ENCODE results near the gene NHS. TPM values are rescaled to one million over a fixed set of nuclear protein-coding genes. Genes with fewer than 3 reads are reported as not detected.

NHS gene
- total and polyA plus RNA-seq, 2 of the 13 experiments (the other 11 are each of a cell fraction or from before 2014, with no cell fraction given), result 0.02 TPM; not detected in 1

DNA sequence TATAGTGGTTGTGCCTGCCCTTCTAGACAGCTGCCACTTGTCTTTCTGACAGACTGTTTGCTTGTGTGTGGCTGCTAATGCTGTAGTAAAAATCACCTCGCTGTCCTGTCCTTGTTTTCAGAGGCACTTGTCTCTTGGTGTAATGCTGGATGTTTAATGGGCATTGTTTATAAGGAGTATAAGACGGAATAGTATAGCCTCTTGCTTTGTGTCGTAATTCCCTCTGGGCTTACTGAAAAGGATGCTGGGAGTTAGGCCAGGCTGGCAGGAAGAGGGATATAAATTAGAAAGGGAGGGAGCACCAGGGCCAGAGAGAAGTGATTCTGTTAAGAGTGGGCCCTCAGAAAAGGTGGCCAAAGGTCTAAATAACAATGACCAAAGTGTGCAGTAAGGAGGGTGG lies 29.0 kb downstream of the NHS start:
- POLR2A ChIA-PET, result no interaction called here
- no peak for FAIRE-seq

DNA sequence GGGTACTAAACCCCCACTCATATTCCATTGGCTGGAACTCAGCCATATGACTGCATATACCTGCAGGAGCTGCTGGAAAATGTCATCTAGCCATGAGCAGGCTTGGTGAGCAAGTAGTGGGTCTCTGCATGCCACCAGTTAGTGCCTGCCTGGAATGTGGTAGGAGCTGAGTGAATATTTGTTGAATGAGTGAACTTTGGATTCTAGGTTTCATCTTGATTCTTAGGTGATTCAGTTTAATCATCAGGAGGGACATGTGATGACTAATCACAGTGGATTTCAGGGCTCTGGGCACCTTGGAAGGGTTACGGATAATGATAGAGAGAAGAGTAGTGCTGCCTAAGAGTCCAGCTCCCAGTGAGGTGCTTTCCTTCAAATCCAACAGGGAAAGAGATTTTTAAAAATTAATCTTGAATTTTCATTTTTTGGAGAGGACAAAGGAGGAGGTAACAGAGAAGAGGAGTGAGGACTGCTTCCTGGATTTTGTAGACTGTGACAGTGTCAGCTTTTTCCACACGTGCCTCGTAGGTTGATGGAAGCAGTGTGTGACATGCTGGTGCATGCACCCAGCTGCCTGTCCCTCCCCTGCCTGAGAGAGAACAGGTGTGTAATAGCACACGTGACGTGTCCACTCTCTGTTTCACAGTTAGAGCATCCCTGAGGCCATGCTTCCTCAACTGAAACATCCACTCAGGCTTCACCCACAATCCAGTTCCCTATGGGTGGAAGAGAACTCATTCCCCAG lies 30.4 kb downstream of the NHS start:
- ChIA-PET CTCF (ENCODE audit: low intra/inter-chr PET ratio, low total read pairs) (no interaction called here), POLR2A (no interaction called here)
- no peaks in the 10 kb centered on the region for H3K27me3 ChIP-seq (ENCODE audit: control insufficient read depth in 1 of 2, insufficient read depth in 2 of 2, low read length in 2 of 2)
- H3K79me2 ChIP-seq (ENCODE audit: insufficient read depth, low read length), result no peaks in the 10 kb centered on the region
- ATAC-seq (no peak), DNase-seq (ENCODE audit: low spot score) (peak; percentile 1), FAIRE-seq (no peak)
- no peak overlapping the region for H3K9ac ChIP-seq (ENCODE audit: insufficient read depth, low read depth, low read length)
- no peak overlapping the region for H2AFZ ChIP-seq (ENCODE audit: low read length)
- H4K20me1 ChIP-seq (ENCODE audit: insufficient read depth, low read length), result no peaks in the 10 kb centered on the region
- H3K36me3 ChIP-seq (replicated peaks in 1 of 2; ENCODE audit: control insufficient read depth in 1 of 2, insufficient read depth in 2 of 2, low read length in 2 of 2), result no peaks in the 10 kb centered on the region
- 3% methylated on average over 3 of the region's 5 CpGs for WGBS (ENCODE audit: low lambda C conversion rate)
- intact Hi-C loops (cut with micrococcal nuclease; ENCODE audit: unreplicated experiment) (no loop called here), in situ Hi-C loops (cut with HindIII; ENCODE audit: extremely low pct_ligation_motif_present, low pct_unique_long_range_greater_than_20kb) (no loop called here)
- H3K9me3 ChIP-seq (ENCODE audit: low read length), result no peaks in the 10 kb centered on the region
- no TSS peak for BruUV-seq (replicated peaks)
- no peak overlapping the region for H3K4me2 ChIP-seq (ENCODE audit: low read depth, low read length)
- no peaks in the 10 kb centered on the region for H3K4me1 ChIP-seq (ENCODE audit: insufficient read depth, low read length)
- H3K27ac ChIP-seq (ENCODE audit: extremely low read length, insufficient read depth, low read length), result no peak overlapping the region
- TF ChIP-seq ZNF549 (CRISPR knock-in tag; IDR thresholded peaks at IDR 0.05) (no peak), TGIF2 (CRISPR knock-in tag; IDR thresholded peaks at IDR 0.05) (no peak)
- no peak overlapping the region for H3K4me3 ChIP-seq (replicated peaks in 1 of 3; ENCODE audit: insufficient read depth in 1 of 3, low read depth in 2 of 3, low read length in 3 of 3)

More for the DNA sequence above, 29.0 kb downstream of the NHS start:
- Histone ChIP-seq H3K9me3 (ENCODE audit: low read length) (no peaks in the 10 kb centered on the region), H3K27me3 (ENCODE audit: control insufficient read depth in 1 of 2, insufficient read depth in 2 of 2, low read length in 2 of 2) (no peaks in the 10 kb centered on the region), H3K79me2 (ENCODE audit: insufficient read depth, low read length) (no peaks in the 10 kb centered on the region), H3K4me3 (replicated peaks in 1 of 3; ENCODE audit: insufficient read depth in 1 of 3, low read depth in 2 of 3, low read length in 3 of 3) (no peak overlapping the region), H3K4me2 (ENCODE audit: low read depth, low read length) (no peak overlapping the region), H4K20me1 (ENCODE audit: insufficient read depth, low read length) (no peaks in the 10 kb centered on the region), H3K9ac (ENCODE audit: insufficient read depth, low read depth, low read length) (no peak overlapping the region), H3K4me1 (ENCODE audit: insufficient read depth, low read length) (no peaks in the 10 kb centered on the region), H3K36me3 (replicated peaks in 1 of 2; ENCODE audit: control insufficient read depth in 1 of 2, insufficient read depth in 2 of 2, low read length in 2 of 2) (no peaks in the 10 kb centered on the region), H3K27ac (ENCODE audit: extremely low read length, insufficient read depth, low read length) (no peak overlapping the region), H2AFZ (ENCODE audit: low read length) (no peak overlapping the region)
- TF ChIP-seq ZNF7 (CRISPR knock-in tag; IDR thresholded peaks at IDR 0.05) (no peak), KAT2B (IDR thresholded peaks at IDR 0.05; ENCODE audit: borderline replicate concordance, low read depth, low read length) (no peak)
- TF ChIP-seq, protein P1, sequence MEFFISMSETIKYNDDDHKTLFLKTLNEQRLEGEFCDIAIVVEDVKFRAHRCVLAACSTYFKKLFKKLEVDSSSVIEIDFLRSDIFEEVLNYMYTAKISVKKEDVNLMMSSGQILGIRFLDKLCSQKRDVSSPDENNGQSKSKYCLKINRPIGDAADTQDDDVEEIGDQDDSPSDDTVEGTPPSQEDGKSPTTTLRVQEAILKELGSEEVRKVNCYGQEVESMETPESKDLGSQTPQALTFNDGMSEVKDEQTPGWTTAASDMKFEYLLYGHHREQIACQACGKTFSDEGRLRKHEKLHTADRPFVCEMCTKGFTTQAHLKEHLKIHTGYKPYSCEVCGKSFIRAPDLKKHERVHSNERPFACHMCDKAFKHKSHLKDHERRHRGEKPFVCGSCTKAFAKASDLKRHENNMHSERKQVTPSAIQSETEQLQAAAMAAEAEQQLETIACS (CRISPR knock-in tag; IDR thresholded peaks at IDR 0.05), result no peak
- CTCF ChIA-PET (ENCODE audit: low intra/inter-chr PET ratio, low total read pairs), result no interaction called here
- no TSS peak for BruUV-seq (replicated peaks)
- in situ Hi-C loops (cut with HindIII; ENCODE audit: extremely low pct_ligation_motif_present, low pct_unique_long_range_greater_than_20kb), result no loop called here
- intact Hi-C loops (cut with micrococcal nuclease; ENCODE audit: unreplicated experiment), result no loop called here
- DNase-seq (ENCODE audit: low spot score) (no peak), ATAC-seq (no peak)
- 32% methylated on average over 3 of the region's 3 CpGs for WGBS (ENCODE audit: low lambda C conversion rate)
